ENCODE measurements around the gene CPAMD8. TPM values are rescaled to one million over a fixed set of nuclear protein-coding genes. Genes with fewer than 3 reads are reported as not detected.
"Not testable (repeated sequence)": the region's sequence is repeated elsewhere in the genome, so short reads cannot be mapped to it uniquely, and the experiment has no call there.

Gene CPAMD8
- total RNA-seq, 6 experiments from 2014 or later = 0.90 to 1.8 (median 1.2) TPM

GRCh38 chr19:17025361-17025760 is 1.2 kb downstream of the CPAMD8 start:
- no peaks in the 10 kb centered on the region for H3K9me3 ChIP-seq
- no peak overlapping the region for H3K27ac ChIP-seq
- DNase-seq (no peak), ATAC-seq (no peak)
- intact Hi-C loops (cut with DNase I) = no loop called here
- WGBS (ENCODE audit: insufficient coverage, low coverage, low lambda C conversion rate, missing lambda C conversion rate) = 69% methylated on average over 6 of the region's 6 CpGs
- TF ChIP-seq, protein P1, sequence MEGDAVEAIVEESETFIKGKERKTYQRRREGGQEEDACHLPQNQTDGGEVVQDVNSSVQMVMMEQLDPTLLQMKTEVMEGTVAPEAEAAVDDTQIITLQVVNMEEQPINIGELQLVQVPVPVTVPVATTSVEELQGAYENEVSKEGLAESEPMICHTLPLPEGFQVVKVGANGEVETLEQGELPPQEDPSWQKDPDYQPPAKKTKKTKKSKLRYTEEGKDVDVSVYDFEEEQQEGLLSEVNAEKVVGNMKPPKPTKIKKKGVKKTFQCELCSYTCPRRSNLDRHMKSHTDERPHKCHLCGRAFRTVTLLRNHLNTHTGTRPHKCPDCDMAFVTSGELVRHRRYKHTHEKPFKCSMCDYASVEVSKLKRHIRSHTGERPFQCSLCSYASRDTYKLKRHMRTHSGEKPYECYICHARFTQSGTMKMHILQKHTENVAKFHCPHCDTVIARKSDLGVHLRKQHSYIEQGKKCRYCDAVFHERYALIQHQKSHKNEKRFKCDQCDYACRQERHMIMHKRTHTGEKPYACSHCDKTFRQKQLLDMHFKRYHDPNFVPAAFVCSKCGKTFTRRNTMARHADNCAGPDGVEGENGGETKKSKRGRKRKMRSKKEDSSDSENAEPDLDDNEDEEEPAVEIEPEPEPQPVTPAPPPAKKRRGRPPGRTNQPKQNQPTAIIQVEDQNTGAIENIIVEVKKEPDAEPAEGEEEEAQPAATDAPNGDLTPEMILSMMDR (IDR thresholded peaks at IDR 0.05) = no peak
- TF ChIP-seq POLR2A (IDR thresholded peaks at IDR 0.05) = no peak
- no peaks in the 10 kb centered on the region for H3K27me3 ChIP-seq
- H3K36me3 ChIP-seq = no peaks in the 10 kb centered on the region
- no peak overlapping the region for H3K4me3 ChIP-seq
- H3K4me1 ChIP-seq = no peaks in the 10 kb centered on the region

DNA sequence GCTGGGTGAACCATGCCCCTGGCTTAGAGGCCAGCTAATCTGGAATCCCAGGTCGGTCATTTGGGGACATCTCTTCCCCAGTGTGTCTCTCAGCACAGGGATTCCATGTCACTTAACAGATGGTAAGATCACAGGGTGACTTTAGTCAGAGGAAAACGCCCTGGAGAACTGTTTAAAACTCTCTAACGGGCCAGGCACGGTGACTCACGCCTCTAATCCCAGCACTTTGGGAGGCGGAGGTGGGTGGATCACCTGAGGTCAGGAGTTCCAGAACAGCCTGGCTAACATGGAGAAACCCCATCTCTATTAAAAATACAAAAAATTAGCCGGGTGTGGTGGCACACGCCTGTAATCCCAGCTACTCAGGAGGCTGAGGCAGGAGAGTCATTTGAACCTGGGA is 1.7 kb downstream of the CPAMD8 start:
- H3K27me3 ChIP-seq; ATAC-seq; H3K27ac ChIP-seq; H3K4me3 ChIP-seq; intact Hi-C loops (cut with DNase I); H3K4me1 ChIP-seq; H3K9me3 ChIP-seq; H3K36me3 ChIP-seq; DNase-seq: not testable (repeated sequence)
- WGBS (ENCODE audit: insufficient coverage, low coverage, low lambda C conversion rate, missing lambda C conversion rate) = 57% methylated on average over 4 of the region's 8 CpGs

DNA sequence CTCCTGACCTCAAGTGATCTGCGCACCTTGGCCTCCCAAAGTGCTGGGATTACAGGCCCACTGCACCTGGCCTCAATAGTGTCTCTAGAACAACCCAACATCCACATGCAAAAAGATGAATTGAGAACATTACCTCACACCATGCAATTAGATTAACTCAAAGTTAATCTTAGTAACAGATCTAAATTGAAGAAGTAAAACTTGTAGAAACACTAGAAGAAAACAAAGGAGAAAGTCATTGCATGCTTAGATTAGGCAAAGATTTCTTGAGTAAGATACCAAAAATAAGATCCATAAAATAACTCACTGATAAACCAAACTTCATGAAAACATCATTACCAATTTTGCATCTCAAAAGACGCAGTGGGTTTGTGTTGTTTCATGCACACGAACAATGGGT is 2.8 kb downstream of the CPAMD8 start:
- ATAC-seq (no peak), DNase-seq (no peak)
- no peak overlapping the region for H3K27ac ChIP-seq
- intact Hi-C loops (cut with DNase I) = no loop called here
- WGBS (ENCODE audit: insufficient coverage, low coverage, low lambda C conversion rate, missing lambda C conversion rate) = 75% methylated on average over 2 of the region's 3 CpGs
- H3K4me3 ChIP-seq = no peak overlapping the region
- no peak for TF ChIP-seq POLR2A (IDR thresholded peaks at IDR 0.05)
- TF ChIP-seq, protein P1 (IDR thresholded peaks at IDR 0.05) = no peak
- no peaks in the 10 kb centered on the region for H3K36me3 ChIP-seq
- H3K9me3 ChIP-seq = no peaks in the 10 kb centered on the region
- no peaks in the 10 kb centered on the region for H3K4me1 ChIP-seq
- H3K27me3 ChIP-seq = no peaks in the 10 kb centered on the region

DNA sequence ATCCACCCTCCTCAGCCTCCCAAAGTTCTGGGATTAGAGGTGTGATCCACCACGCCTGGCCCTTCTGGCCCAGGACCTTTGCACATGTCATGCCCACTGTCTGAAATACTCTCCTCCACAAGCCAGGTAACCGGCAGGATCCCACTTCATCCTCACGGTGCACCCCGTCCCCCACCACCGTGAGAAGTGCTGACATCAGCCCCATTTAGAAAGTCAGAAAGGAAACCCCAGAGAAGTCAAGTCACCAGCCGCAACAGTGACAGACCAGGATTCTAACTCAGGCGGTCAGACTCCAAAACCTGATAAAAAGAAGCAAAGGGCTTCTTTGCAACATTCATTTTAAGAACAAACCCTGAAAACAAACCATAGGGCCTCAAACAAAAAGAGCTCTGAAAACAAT is 3.9 kb downstream of the CPAMD8 start:
- Histone ChIP-seq H3K4me3 (no peak overlapping the region), H3K36me3 (no peaks in the 10 kb centered on the region), H3K4me1 (no peaks in the 10 kb centered on the region), H3K27ac (no peak overlapping the region), H3K9me3 (no peaks in the 10 kb centered on the region), H3K27me3 (no peaks in the 10 kb centered on the region)
- intact Hi-C loops (cut with DNase I) = no loop called here
- DNase-seq = no peak
- WGBS (ENCODE audit: insufficient coverage, low coverage, low lambda C conversion rate, missing lambda C conversion rate) = 82% methylated on average over 6 of the region's 7 CpGs
- ATAC-seq = no peak
- TF ChIP-seq POLR2A (IDR thresholded peaks at IDR 0.05) = no peak
- TF ChIP-seq, protein P1 (IDR thresholded peaks at IDR 0.05) = no peak

DNA sequence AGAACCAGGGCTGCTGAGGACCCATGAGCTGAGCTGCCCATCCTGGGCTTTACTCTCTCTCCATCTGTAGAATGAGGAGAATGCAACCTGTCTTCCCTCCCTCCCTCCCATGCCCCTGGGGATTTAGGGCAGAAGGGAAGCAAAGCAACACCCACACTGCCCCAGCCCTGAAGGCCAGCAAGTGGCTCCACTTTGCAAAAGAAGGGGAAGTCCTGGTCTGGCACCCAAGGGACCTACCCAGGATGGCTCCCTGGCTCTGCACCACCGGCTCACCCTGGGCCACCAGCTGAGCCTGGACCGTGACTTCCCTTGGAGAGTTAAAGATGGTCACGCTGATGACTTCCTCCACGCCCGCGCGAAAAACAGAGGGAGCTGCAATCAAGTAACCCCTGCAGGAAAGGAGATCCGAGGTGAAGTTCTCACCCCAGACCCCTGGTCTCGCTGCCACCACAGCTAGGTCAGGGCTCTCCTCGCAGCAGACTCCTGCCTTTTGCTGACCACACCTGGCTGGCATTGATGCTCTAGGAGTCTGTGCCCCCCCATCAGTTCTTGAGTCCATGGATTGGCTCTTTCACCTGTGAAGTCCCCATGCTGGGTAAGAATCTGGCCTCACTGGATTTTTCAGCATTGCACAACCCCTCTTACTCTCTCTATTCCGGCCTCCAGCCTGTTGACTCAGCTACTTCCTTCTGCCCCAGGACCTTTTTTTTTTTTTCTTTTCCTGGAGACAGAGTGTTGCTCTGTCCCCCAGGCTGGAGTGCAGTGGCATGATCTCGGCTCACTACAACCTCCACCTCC is 4.6 kb downstream of the CPAMD8 start:
- DNase-seq (no peak), ATAC-seq (peak; percentile 47 to 78 (median 66))
- intact Hi-C loops (cut with DNase I) = no loop called here
- no peak overlapping the region for H3K27ac ChIP-seq
- H3K36me3 ChIP-seq = no peaks in the 10 kb centered on the region
- WGBS (ENCODE audit: insufficient coverage, low coverage, low lambda C conversion rate, missing lambda C conversion rate) = 66% methylated on average over 8 of the region's 12 CpGs
- TF ChIP-seq, protein P1 (IDR thresholded peaks at IDR 0.05) = no peak
- TF ChIP-seq POLR2A (IDR thresholded peaks at IDR 0.05) = no peak
- no peak overlapping the region for H3K4me3 ChIP-seq
- H3K27me3 ChIP-seq = no peaks in the 10 kb centered on the region
- no peaks in the 10 kb centered on the region for H3K9me3 ChIP-seq
- H3K4me1 ChIP-seq = no peaks in the 10 kb centered on the region

Measured in right lobe of liver (tissue), 6 donors.